Caco-2 (cell line): Measurements from ENCODE around the gene IQSEC1. TPM values are rescaled to one million over a fixed set of nuclear protein-coding genes. Genes with fewer than 3 reads are reported as not detected.

ENCODE experiments used
- BruUV-seq: library from RNA; stranded (reverse); fragments of 400-500 nt; replicated peaks from 2 replicates; lab custom pipeline; 2021; lab: Mats Ljungman, UMichigan
- CTCF ChIA-PET: fragments of 300-600 bp; sonication (Branson Sonifier 250); formaldehyde crosslinking; loops from one replicate; lab custom pipeline; 2022; ENCODE audit warnings: antibody characterized with exemption; lab: Charles Lee
- POLR2A ChIA-PET: fragments of 300-600 bp; sonication (Branson Sonifier 250); formaldehyde crosslinking; loops from one replicate; lab custom pipeline; 2022; ENCODE audit warnings: antibody characterized with exemption; lab: Charles Lee
- DNase-seq, 2 experiments: peaks; one replicate each; pipeline versions ENCODE4 v3.0.0 to v3.0.0-alpha.2; 2020 to 2022
- H3K27me3 ChIP-seq: replicated peaks from 2 replicates; pipeline ENCODE4 v1.6.0; 2011; ENCODE audit warnings: low read length; ENCODE audit not compliant: control insufficient read depth, insufficient read depth
- H3K36me3 ChIP-seq: 2 replicates; pipeline ENCODE4 v1.5.1; 2011; ENCODE audit warnings: low read length; ENCODE audit not compliant: control insufficient read depth, insufficient read depth
- H3K4me1 ChIP-seq: fragments of 250-450 bp; sonication (Bioruptor Pico); 2 replicates; pipeline ENCODE4 v1.5.1; 2020; ENCODE audit warnings: mild to moderate bottlenecking
- H3K4me3 ChIP-seq: 2 replicates; pipeline ENCODE4 v1.5.1; 2011; ENCODE audit warnings: low read depth, mild to moderate bottlenecking, control low read depth, low read length
- H3K9me3 ChIP-seq: fragments of 250-450 bp; sonication (Bioruptor Pico); 2 replicates; pipeline ENCODE4 v1.5.1; 2020; ENCODE audit warnings: mild to moderate bottlenecking, moderate library complexity
- H3K27ac Mint-ChIP-seq: one replicate; pipeline ENCODE4 v1.8.0; 2022; ENCODE audit warnings: mixed read lengths; ENCODE audit not compliant: unreplicated experiment
- H3K27me3 Mint-ChIP-seq: one replicate; pipeline ENCODE4 v1.8.0; 2022; ENCODE audit warnings: mixed read lengths; ENCODE audit not compliant: insufficient read depth, unreplicated experiment
- H3K36me3 Mint-ChIP-seq: one replicate; pipeline ENCODE4 v1.8.0; 2022; ENCODE audit warnings: mild to moderate bottlenecking, mixed read lengths; ENCODE audit not compliant: insufficient read depth, unreplicated experiment
- H3K4me1 Mint-ChIP-seq: one replicate; pipeline ENCODE4 v1.8.0; 2022; ENCODE audit warnings: low read depth, mixed read lengths; ENCODE audit not compliant: unreplicated experiment
- H3K4me3 Mint-ChIP-seq: one replicate; pipeline ENCODE4 v1.8.0; 2022; ENCODE audit warnings: mild to moderate bottlenecking, moderate library complexity, mixed read lengths; ENCODE audit not compliant: unreplicated experiment
- H3K9me3 Mint-ChIP-seq: one replicate; pipeline ENCODE4 v1.8.0; 2022; ENCODE audit warnings: mixed read lengths; ENCODE audit not compliant: unreplicated experiment
- CTCF ChIP-seq, 2 experiments: fragments of 200-600 bp in 1 of 2; IDR thresholded peaks; 1 replicate in 1 of 2; 2 replicates in 1 of 2; pipeline versions ENCODE4 v1.5.1 to v1.8.0; 2011 to 2022; ENCODE audit warnings: antibody characterized with exemption in 1 of 2, control low read depth in 1 of 2, inconsistent platforms in 1 of 2, low read depth in 1 of 2, low read length in 1 of 2, mild to moderate bottlenecking in 1 of 2, moderate library complexity in 1 of 2; ENCODE audit not compliant: insufficient read depth in 1 of 2, severe bottlenecking in 1 of 2, unreplicated experiment in 1 of 2
- intact Hi-C: fragments of 100-400 bp; cut with micrococcal nuclease; formaldehyde crosslinking; loops from one replicate; pipeline ENCODE4 v1.10.0; 2022; ENCODE audit not compliant: unreplicated experiment
- total RNA-seq: library from RNA; stranded (reverse); gene quantifications from 2 replicates; pipeline ENCODE4 v1.2.3, GENCODE V29; 2022

Gene IQSEC1
- total RNA-seq, 1 experiment from 2014 or later = 40.0 TPM

GRCh38 chr3:13024765-13025065, 48.5 kb downstream of the IQSEC1 start:
- Histone ChIP-seq H3K4me3 (no peak overlapping the region), H3K36me3 (no peaks in the 10 kb centered on the region), H3K4me1 (no peaks in the 10 kb centered on the region), H3K9me3 (no peaks in the 10 kb centered on the region), H3K27me3 (no peaks in the 10 kb centered on the region; the same call in 1 of the 2 replicates)
- Mint-ChIP-seq H3K9me3 (no peaks in the 10 kb centered on the region), H3K27ac (no peak overlapping the region), H3K36me3 (no peaks in the 10 kb centered on the region), H3K27me3 (peaks cover 12% of the 10 kb centered on the region), H3K4me1 (no peaks in the 10 kb centered on the region), H3K4me3 (no peak overlapping the region)
- POLR2A ChIA-PET = no interaction called here
- intact Hi-C loops = no loop called here
- TF ChIP-seq CTCF (IDR thresholded peaks at IDR 0.05; ENCODE audit: insufficient read depth in 1 of 2, low read depth in 1 of 2, low read length in 1 of 2, severe bottlenecking in 1 of 2, unreplicated experiment in 1 of 2) = no peak
- BruUV-seq = no TSS peak
- CTCF ChIA-PET = no interaction called here
- DNase-seq = no peak

GRCh38 chr3:13023971-13024764, 49.1 kb downstream of the IQSEC1 start:
- ChIA-PET CTCF (no interaction called here), POLR2A (no interaction called here)
- Mint-ChIP-seq H3K27me3 (peaks cover 12% of the 10 kb centered on the region), H3K4me1 (no peaks in the 10 kb centered on the region), H3K27ac (no peak overlapping the region), H3K36me3 (no peaks in the 10 kb centered on the region), H3K4me3 (no peak overlapping the region), H3K9me3 (no peaks in the 10 kb centered on the region)
- no peak for DNase-seq
- H3K4me1 ChIP-seq = no peaks in the 10 kb centered on the region
- TF ChIP-seq CTCF (IDR thresholded peaks at IDR 0.05; ENCODE audit: insufficient read depth in 1 of 2, low read depth in 1 of 2, low read length in 1 of 2, severe bottlenecking in 1 of 2, unreplicated experiment in 1 of 2) = no peak
- no peaks in the 10 kb centered on the region for H3K36me3 ChIP-seq
- no TSS peak for BruUV-seq
- intact Hi-C loops = no loop called here
- H3K4me3 ChIP-seq = no peak overlapping the region
- no peaks in the 10 kb centered on the region for H3K9me3 ChIP-seq
- no peaks in the 10 kb centered on the region; the same call in 1 of the 2 replicates for H3K27me3 ChIP-seq

GRCh38 chr3:13023235-13023970, 49.8 kb downstream of the IQSEC1 start:
- no TSS peak for BruUV-seq
- Histone ChIP-seq H3K4me3 (no peak overlapping the region), H3K27me3 (no peaks in the 10 kb centered on the region; the same call in 1 of the 2 replicates), H3K36me3 (no peaks in the 10 kb centered on the region), H3K9me3 (no peaks in the 10 kb centered on the region), H3K4me1 (no peaks in the 10 kb centered on the region)
- no peaks in the 10 kb centered on the region for H3K4me1 Mint-ChIP-seq
- POLR2A ChIA-PET = no interaction called here
- peaks cover 12% of the 10 kb centered on the region for H3K27me3 Mint-ChIP-seq
- DNase-seq = no peak
- CTCF ChIA-PET = no interaction called here
- no peak for TF ChIP-seq CTCF (IDR thresholded peaks at IDR 0.05; ENCODE audit: insufficient read depth in 1 of 2, low read depth in 1 of 2, low read length in 1 of 2, severe bottlenecking in 1 of 2, unreplicated experiment in 1 of 2)
- H3K4me3 Mint-ChIP-seq = no peak overlapping the region
- no peaks in the 10 kb centered on the region for H3K36me3 Mint-ChIP-seq
- H3K9me3 Mint-ChIP-seq = no peaks in the 10 kb centered on the region
- H3K27ac Mint-ChIP-seq = no peak overlapping the region
- intact Hi-C loops = no loop called here
